ENCODE results near the gene KDF1. TPM values are rescaled to one million over a fixed set of nuclear protein-coding genes. Genes with fewer than 3 reads are reported as not detected.

The KDF1 gene
- total and polyA plus RNA-seq, 4 donors = 6.6 to 12.5 (median 8.8) TPM

- H3K9me3 ChIP-seq (ENCODE audit: control insufficient read depth in 4 of 4, insufficient read depth in 3 of 4, low read length in 3 of 4) = no peaks in the 10 kb centered on the region
- DNase-seq (no peak), ATAC-seq (ENCODE audit: insufficient read depth, low FRiP score) (no peak)
- 84 to 92% methylated on average over 11 of the region's 11 CpGs for WGBS, 2 donors
- peak overlapping the region; percentile 61 to 68 for H3K27ac ChIP-seq (ENCODE audit: low read depth in 1 of 2, low read length in 1 of 2)
- H3K4me3 ChIP-seq = no peak overlapping the region
- H3K9ac ChIP-seq (ENCODE audit: insufficient read depth in 1 of 2, low read length in 2 of 2) = no peak overlapping the region
- no peak for TF ChIP-seq CTCF (IDR thresholded peaks at IDR 0.05; ENCODE audit: control extremely low read depth, extremely low read depth)
- H3K4me1 ChIP-seq (ENCODE audit: control insufficient read depth in 5 of 5, insufficient read depth in 5 of 5, low read length in 5 of 5) = peaks cover 3 to 24% (median 9%) of the 10 kb centered on the region in 5 donors
- no peaks in the 10 kb centered on the region for H3K36me3 ChIP-seq (ENCODE audit: control insufficient read depth in 4 of 4, insufficient read depth in 4 of 4, low read length in 4 of 4)
- peaks cover 0 to 24% (median 24%) of the 10 kb centered on the region in 3 donors for H3K27me3 ChIP-seq (ENCODE audit: control insufficient read depth in 3 of 3, insufficient read depth in 3 of 3, low read length in 2 of 3)
Measured at GRCh38 chr1:26998429-26999300, 38.4 kb upstream of the KDF1 start.

- no peak for DNase-seq
Measured at GRCh38 chr1:26996665-26997064, 36.4 kb upstream of the KDF1 start.

GRCh38 chr1:26996024-26996423 is 35.8 kb upstream of the KDF1 start:
- no peaks in the 10 kb centered on the region for H3K36me3 ChIP-seq (ENCODE audit: control insufficient read depth in 4 of 4, insufficient read depth in 4 of 4, low read length in 4 of 4)
- 71 to 92% methylated on average over 1 of the region's 1 CpG for WGBS, 2 donors
- ATAC-seq (ENCODE audit: insufficient read depth, low FRiP score) (no peak), DNase-seq (no peak)
- no peak for TF ChIP-seq CTCF (IDR thresholded peaks at IDR 0.05; ENCODE audit: control extremely low read depth, extremely low read depth)
- H3K9me3 ChIP-seq (ENCODE audit: control insufficient read depth in 4 of 4, insufficient read depth in 3 of 4, low read length in 3 of 4) = no peaks in the 10 kb centered on the region
- peaks cover 0 to 41% (median 40%) of the 10 kb centered on the region in 3 donors for H3K27me3 ChIP-seq (ENCODE audit: control insufficient read depth in 3 of 3, insufficient read depth in 3 of 3, low read length in 2 of 3)
- H3K4me1 ChIP-seq (ENCODE audit: control insufficient read depth in 5 of 5, insufficient read depth in 5 of 5, low read length in 5 of 5) = peaks cover 3 to 29% (median 9%) of the 10 kb centered on the region in 5 donors
- H3K4me3 ChIP-seq = no peak overlapping the region
- no peak overlapping the region for H3K27ac ChIP-seq (ENCODE audit: low read depth in 1 of 2, low read length in 1 of 2)
- no peak overlapping the region for H3K9ac ChIP-seq (ENCODE audit: insufficient read depth in 1 of 2, low read length in 2 of 2)

More at GRCh38 chr1:26996665-26997064, 36.4 kb upstream of the KDF1 start:
- no peak for ATAC-seq (ENCODE audit: insufficient read depth, low FRiP score)
- no peaks in the 10 kb centered on the region for H3K36me3 ChIP-seq (ENCODE audit: control insufficient read depth in 4 of 4, insufficient read depth in 4 of 4, low read length in 4 of 4)
- TF ChIP-seq CTCF (IDR thresholded peaks at IDR 0.05; ENCODE audit: control extremely low read depth, extremely low read depth) = no peak
- H3K9ac ChIP-seq (ENCODE audit: insufficient read depth in 1 of 2, low read length in 2 of 2) = no peak overlapping the region
- no peak overlapping the region for H3K27ac ChIP-seq (ENCODE audit: low read depth in 1 of 2, low read length in 1 of 2)
- H3K4me1 ChIP-seq (ENCODE audit: control insufficient read depth in 5 of 5, insufficient read depth in 5 of 5, low read length in 5 of 5) = peaks cover 3 to 29% (median 9%) of the 10 kb centered on the region in 5 donors
- 86 to 94% methylated on average over 4 of the region's 4 CpGs for WGBS, 2 donors
- no peak overlapping the region for H3K4me3 ChIP-seq
- H3K27me3 ChIP-seq (ENCODE audit: control insufficient read depth in 3 of 3, insufficient read depth in 3 of 3, low read length in 2 of 3) = peaks cover 0 to 34% (median 33%) of the 10 kb centered on the region in 3 donors
- H3K9me3 ChIP-seq (ENCODE audit: control insufficient read depth in 4 of 4, insufficient read depth in 3 of 4, low read length in 3 of 4) = no peaks in the 10 kb centered on the region
